OCI-LY7 (cell line): Measurements from ENCODE around the gene ANGPT4.

Source experiments
- EZH2phosphoT487 ChIP-seq: fragments of 200-600 bp; sonication (generic); IDR thresholded peaks from 2 replicates; pipeline ENCODE4 v1.6.1; 2018; ENCODE audit warnings: low read depth, borderline replicate concordance, mild to moderate bottlenecking, mixed run types, antibody characterized with exemption, low read length, moderate library complexity, mixed read lengths
- TF ChIP-seq, protein P1 (sequence below): fragments of 200-600 bp; sonication (generic); conservative IDR thresholded peaks from 2 replicates; pipeline ENCODE4 v1.5.1; 2014; ENCODE audit warnings: mild to moderate bottlenecking, antibody characterized with exemption, low read length, moderate library complexity, mixed read lengths

DNA sequence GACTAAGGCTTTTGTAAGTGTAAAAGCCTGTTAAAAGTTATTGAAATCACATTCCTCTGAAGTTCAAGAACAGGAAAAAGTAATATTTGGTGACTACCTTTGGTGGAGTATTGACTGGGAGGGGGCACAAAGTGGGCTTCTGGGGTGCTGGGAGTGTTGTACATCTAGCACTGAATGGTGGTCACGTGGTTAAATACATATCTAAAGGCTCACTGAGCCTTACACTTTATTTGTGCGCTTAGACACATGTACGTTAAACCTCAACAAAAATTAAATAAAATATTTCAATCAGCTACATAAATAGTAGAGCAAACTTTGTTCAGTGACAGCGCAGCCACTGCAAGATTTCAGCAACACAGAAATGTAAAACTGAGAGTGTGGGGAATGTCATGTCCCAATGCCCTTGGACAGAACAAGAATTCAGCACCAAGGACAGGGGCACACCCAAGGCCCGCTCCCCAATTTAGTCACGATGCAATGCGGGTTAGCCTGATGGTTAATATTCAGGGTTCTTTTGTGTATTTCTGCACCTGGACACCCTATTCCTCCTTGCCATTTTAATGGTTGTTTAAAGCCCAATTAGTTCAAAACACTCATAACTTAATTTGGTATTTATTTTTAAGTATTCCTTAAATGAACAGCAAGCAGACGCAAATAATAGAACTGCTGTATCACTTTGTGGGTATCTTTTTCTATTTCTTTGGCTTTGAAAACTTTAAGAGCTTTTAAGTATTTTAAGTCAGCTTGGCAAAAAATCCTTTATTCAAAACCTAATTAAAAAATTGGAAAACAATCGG, 37.4 kb downstream of the ANGPT4 start:
- TF ChIP-seq, protein P1, sequence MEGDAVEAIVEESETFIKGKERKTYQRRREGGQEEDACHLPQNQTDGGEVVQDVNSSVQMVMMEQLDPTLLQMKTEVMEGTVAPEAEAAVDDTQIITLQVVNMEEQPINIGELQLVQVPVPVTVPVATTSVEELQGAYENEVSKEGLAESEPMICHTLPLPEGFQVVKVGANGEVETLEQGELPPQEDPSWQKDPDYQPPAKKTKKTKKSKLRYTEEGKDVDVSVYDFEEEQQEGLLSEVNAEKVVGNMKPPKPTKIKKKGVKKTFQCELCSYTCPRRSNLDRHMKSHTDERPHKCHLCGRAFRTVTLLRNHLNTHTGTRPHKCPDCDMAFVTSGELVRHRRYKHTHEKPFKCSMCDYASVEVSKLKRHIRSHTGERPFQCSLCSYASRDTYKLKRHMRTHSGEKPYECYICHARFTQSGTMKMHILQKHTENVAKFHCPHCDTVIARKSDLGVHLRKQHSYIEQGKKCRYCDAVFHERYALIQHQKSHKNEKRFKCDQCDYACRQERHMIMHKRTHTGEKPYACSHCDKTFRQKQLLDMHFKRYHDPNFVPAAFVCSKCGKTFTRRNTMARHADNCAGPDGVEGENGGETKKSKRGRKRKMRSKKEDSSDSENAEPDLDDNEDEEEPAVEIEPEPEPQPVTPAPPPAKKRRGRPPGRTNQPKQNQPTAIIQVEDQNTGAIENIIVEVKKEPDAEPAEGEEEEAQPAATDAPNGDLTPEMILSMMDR: no peak
- no peak for TF ChIP-seq EZH2phosphoT487
